ELF-1 (cell line): ENCODE measurements around the gene PLTP.
"Not testable (repeated sequence)": the region's sequence is repeated elsewhere in the genome, so short reads cannot be mapped to it uniquely, and the experiment has no call there.

Source experiments
- DNase-seq: peaks from one replicate; pipeline ENCODE4 v3.0.0-alpha.2; 2016; ENCODE audit warnings: low read depth, low spot score

Gene PLTP, protein sequence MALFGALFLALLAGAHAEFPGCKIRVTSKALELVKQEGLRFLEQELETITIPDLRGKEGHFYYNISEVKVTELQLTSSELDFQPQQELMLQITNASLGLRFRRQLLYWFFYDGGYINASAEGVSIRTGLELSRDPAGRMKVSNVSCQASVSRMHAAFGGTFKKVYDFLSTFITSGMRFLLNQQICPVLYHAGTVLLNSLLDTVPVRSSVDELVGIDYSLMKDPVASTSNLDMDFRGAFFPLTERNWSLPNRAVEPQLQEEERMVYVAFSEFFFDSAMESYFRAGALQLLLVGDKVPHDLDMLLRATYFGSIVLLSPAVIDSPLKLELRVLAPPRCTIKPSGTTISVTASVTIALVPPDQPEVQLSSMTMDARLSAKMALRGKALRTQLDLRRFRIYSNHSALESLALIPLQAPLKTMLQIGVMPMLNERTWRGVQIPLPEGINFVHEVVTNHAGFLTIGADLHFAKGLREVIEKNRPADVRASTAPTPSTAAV

DNA sequence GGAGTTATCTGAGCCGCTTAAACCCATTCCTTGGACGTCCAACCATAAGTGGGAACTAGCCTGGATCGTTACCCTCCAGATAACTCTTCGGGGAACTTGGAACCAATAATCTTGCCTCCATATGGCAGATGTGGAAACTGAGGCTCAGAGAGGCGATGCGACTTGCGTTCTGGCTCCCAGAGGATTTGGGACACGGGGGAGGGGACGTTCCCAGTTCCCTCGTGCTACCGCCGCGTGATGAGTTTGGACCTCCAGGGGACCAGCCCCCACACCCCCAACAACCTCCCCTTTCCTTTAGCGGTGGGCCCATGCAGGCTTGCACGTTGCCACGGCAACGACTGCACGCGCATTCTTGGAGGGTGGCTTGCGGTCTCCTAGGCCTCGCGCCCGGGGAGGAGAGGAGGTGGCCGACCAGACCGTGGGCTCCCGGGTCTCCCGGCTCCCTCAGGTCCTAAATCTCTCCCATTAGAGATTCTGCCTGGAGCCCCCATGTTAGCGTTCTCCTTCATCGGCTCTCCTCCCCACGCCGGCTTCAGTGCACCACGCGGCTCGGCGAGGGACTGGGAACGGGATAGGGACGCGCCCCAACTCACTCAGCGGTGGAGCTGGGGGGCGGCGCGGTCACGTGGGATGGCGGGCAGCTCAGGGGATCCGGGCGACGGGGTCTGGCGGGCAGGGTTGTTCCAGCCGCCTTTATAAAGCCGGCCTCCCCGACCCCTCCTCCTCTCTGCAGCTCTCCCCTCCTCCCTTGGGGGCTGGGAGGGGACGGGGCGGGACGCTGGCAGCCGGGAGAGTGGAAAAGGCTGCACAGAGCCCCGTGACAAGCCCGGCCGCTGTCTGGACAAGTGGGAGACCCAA, at the start of gene PLTP:
TSS of gene PLTP (minus strand) at position 670 of the 858 bp plus-strand sequence. CDS start 703 bp downstream, outside the sequence.
- DNase-seq: peak; percentile 79

DNA sequence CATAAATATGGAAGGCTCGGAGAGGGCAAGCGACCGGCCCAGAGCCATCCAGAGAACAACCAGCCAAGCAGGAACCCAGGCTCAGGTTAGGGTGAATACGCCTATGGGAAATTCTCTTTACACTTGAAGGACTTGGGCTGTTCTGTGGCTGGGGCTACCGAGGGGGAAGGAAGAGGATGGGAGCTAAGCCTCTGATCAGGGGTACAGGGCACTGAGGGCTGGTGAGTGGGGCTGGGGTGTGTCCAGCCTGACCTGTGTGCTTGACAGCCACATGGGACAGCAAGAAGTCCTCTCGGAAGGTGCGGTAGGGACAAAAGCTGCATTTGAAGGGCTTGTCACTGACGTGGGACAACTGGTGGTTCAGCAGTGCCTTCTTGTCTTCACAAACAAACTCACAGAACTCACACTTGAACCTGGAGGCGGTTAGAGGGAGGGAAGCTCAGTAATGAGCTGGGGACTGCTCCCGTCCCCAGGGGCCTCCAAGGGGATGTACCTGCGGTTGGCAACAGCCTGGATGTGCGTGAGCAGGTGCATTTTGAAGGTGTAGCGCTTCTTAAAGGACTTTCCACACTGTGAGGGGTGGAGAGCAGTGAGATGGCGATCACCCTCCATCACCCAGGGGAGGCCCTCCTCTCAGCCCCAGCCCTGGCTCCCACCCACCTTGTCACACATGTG, 48.1 kb upstream of the PLTP start:
- no peak for DNase-seq

DNA sequence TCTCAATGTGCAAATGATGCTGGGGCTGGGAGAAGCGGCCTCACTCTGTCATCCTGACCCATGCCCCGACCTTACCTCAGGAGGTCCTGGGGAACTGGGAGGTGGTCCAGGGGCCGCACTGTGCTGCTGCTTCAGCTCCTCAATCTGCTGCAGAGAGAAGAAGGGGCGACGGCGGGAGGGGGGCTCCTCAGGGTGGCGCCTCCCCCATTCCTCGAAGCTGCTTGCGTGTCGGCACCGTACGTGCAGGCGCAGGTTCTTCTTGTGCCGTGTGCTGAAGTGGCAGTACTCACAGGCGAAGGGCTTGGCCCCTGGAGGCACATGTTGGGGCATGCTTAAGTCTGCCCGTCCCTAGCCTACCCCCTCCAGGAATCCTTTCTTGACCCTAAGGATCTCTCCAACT, 47.2 kb upstream of the PLTP start:
- DNase-seq: no peak

DNA sequence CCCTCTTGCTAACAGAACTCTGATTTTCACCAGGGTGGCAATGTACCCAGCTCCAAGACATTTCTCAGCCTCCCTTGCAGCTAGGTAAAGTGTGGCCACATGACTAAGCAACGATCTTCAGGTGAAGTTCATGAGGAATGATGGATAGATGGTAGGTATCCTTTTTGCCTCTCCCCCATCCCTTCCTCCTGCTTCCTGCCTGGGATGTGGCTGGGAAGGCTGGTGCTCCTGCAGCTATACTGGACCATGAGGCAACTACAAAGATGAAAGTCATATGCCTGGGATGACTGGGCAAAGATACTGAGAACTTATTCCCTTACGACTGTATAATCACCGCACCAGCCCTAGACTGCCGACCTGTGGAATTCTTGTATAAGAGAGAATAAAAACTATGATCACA, 46.6 kb upstream of the PLTP start:
- DNase-seq: no peak

DNA sequence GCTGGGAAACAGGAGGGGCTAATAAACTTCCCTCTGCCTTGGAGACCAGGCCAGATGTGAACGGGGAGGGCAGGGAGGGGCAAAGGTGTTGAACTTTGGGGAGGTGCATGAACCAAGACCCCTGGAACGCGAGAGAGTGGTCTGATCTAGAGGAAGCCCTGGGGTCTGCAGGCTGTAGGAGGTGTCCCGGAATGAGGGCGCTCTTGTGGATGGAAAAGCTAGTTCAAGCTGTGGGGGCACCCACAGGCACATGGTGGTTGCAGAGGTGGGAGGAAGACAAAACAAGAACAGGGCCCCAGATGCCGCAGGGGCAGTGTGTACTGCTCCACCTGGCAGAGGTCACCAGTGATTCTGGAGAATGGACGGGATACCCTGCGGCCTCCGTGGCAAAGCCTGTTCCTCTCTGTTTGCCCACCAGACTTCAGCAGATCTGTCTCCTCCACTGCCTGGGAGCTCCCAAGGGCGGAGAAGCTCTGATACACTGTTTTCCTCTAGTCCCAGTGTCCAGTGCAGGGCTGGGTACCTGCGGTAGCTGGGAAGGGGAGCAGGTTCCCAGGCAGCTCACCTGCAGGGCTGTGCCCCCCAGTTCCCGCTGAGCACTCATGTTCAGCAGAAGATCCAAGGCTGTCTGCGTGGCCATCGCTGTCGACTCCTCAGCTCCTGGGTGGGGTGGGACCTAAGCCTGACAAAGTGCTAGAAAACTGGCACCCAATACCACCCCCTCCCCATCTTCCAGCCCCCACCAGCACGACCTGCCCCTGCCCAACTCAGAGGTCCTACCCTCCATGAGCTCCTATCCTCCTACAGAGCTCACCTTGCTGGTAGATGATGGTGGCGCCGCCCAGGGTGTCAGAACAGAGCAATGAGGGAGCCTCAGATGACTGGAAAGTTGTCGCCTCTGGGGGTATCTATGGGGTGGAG, 45.3 kb upstream of the PLTP start:
- no peak for DNase-seq

DNA sequence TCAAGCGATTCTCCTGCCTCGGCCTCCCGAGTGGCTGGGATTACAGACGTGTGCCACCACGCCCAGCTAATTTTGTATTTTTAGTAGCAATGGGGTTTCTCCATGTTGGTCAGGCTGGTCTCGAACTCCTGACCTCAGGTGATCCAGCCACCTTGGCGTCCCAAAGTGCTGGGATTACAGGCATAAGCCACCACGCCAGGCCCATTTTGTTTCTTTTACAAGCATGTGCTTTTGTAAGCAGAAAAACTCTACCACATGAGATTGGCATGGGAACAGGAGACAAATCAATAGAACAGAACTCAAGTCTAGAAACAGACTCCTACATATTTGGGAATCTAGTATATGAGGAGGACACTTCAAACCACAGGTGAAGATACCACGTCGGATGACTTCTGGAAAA, 44.4 kb upstream of the PLTP start:
- DNase-seq: not testable (repeated sequence)

DNA sequence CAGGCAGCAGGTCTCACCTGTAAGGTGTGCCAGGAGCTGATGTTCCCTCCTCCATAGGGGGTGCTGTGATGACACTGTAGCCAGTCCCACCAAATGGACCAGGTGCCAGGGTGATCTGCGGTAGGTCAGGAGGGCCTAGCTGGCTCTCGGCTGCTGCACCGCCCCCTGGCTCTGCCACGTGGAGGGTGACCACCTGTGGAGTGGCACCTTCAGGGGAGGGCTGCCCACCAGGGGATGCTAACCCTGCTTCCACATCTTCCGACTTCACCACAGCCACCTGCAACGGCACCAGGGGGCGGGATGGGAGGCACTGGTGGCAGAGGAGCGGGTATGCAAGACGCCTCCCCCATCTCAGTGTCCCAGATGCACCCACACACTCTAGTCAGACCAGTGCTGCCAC, 41.7 kb upstream of the PLTP start:
- DNase-seq: no peak

DNA sequence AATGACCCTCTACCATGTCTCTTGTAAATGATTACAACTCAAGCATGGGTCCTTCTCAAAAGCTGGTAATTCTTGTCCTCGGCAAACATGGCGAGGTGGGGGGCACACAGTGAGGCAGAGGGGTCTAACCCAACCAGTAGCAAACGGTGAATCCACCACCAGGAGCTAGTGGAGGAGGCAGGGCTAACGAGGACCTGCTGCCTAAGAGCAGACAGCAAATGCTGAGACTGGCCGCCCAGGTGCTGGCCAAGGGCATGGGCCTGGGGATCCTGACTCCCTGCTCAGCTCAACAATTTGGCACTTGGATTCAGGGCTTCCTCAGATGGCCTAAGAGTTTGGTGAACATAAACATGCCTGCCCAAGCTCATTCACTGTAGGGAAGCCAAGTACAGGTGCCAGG, 40.9 kb upstream of the PLTP start:
- no peak for DNase-seq

DNA sequence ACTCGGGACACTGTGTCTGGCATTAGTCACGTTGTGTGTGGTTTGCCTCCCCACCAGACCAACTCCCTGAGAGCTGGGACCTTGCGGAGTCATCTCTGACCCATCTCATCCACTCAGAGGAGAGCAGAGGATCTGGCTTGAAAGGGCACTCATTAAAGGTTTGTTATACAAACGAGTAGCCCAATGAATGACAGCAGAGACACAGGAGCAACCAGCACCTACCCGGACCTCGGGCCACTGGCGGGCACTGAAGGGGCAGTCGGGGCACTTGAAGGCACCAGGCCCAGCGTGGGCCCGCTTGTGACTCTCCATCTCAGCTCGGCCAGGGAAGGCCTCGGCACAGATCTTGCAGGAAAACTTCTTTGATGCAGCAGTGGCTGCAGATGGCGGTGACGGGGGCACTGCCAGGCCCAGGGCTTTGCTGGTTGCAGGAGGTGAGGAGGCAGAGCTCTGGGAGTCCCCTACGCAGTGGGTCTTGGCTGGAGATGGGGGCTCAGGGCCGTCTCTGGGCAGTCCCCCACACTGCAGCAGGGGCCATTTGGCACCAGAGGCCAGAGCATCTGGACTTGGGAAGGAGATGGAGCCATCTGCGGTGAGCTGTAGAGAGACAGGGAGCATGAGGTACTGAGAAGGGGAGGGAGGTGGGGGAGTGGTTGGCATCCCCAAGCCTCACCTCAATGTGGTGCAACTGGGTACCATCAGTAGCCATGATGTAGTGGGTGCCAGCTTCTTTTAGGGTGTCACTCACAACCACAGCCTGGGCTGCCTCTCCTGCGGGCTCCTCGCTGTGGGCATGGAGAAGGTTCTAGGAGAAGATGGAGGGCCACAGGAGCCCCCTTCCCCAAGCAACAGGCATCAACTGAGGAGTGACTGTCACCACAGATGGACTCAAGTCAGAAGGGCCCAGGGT, 40.2 kb upstream of the PLTP start:
- DNase-seq: no peak

DNA sequence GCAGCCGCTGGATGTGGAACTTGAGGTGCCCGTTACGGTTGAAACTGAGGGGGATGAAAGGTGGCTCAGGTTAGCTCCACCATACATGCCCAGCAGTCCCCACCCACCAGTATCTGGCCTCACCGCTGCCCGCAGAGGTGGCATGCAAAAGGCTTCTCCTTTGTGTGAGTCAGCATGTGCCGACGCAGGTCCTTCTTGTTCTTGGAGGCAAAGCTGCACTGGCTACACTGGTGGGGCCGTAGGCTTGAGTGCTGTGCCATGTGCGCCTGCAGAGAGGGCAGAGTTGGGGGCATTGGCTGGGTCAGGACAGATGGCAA, 38.3 kb upstream of the PLTP start:
- no peak for DNase-seq

DNA sequence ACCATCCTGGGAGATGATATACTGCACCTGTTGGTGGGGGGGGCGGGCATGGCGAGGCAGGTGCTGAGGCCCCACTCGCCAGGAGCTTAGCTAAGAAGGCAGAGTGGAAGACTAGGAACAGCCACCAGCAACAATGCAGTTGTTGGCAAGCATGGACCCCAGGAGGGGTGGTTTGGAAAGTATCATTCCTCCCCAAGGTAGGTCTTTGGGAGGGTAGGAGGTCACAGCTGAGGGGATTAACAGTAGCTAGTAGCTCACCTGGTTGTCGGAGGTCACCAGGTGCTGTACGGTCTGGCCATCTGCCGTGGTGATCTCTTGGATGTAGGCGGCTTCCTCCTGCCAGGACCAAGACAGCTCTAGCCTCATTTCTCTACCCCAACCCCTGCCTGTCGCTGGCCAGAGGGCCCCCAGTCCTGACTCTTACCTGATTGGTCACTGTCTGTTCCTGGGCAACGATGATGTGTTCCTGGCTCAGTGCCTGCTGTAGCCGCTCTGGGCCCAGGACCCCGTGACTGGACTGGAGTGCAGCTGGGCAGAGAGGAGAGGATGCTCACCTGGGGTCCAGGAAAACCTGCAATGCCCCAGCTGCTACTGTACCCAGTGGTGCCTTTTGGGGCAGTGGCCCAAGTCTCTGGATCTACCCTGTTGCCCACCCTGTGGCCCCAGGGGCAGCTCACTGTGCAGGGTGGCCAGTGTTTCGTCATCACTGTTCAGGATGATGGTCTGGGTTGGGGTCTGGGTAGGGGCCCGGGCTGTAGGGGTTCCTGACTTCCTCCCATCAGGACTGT, 37.8 kb upstream of the PLTP start:
- no peak for DNase-seq

DNA sequence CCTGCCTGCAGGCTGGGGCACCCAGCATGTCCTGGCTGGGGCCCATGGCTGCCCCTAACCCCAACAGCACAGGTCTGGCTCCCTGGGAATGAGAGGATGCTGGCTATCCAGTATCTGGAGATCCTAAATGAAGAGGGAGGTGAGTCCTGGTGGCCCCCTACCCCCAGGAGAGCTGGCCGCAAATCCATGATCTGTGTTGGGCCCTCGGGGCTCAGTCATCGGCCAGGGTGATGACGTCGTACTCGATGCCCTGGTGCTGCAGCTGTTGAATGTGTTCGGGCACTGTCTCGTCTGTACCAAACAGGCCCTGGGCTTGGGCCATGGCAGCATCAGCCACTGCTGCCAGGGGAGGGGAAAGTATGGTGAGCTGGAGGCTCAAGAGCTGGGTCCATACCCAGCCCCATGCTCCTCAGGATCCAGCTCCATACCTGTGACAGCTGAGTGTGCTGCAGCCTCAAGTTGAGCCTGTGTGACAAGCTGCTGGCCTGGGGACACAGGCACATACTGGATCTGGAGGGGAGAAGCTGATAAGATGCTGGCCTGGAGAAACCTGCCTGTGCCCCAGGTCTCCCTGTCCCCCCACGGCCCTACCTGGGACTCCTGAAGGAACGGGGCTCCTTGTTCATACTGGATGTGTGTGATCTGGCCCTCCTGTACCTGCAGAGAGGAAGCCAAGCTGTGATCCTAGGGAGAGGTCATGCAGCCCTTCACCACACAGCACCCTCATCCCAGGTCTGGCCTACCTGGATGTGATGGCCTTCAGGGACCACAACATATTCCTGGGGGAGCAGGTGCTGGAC, 37.0 kb upstream of the PLTP start:
- DNase-seq: no peak

DNA sequence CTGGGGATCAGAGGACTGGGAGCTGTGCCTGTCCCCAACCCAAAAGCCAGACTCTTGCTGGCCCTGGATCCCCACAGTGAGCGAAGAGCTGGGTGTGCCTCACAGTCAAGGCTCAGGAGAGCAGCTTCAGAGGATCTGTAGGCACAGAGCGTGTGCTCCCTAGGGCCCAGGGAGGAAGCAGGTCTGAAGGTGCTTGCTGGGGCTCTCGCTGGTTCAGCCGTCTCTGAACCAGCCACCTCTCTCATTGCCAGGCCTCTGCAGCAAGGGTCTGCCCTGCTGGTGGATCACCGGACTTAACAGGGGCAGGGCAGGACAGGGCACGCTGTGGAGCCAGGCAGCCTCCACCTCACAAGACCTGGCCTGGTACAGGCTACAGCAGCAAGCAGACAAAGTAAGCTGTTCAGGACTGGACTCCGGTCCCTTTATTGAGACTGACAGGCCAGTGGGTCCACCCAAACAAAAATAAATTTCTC, 36.3 kb upstream of the PLTP start:
- no peak for DNase-seq

DNA sequence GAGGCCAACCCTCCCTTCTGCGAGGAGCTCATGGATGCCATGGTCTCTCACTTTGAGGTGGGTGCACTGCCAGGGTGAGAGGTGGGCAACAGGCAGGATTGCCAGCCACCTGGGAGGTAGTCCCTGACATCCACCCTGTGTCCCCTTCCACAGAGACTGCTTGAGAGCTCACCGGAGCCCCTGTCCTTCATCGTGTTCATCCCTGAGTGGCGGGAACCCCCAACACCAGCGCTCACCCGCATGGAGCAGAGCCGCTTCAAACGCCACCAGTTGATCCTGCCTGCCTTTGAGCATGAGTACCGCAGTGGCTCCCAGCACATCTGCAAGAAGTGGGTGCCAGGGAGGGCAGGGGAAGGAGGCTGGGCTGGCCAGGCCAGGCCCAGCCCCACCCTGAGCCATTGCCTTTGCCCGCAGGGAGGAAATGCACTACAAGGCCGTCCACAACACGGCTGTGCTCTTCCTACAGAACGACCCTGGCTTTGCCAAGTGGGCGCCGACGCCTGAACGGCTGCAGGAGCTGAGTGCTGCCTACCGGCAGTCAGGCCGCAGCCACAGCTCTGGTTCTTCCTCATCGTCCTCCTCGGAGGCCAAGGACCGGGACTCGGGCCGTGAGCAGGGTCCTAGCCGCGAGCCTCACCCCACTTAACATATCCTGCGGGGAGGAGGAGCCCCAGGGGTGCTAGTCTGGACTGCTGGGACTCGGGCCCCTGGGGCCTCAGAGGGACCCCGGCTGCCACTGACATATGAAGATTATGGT, 35.3 kb upstream of the PLTP start:
- DNase-seq: no peak

DNA sequence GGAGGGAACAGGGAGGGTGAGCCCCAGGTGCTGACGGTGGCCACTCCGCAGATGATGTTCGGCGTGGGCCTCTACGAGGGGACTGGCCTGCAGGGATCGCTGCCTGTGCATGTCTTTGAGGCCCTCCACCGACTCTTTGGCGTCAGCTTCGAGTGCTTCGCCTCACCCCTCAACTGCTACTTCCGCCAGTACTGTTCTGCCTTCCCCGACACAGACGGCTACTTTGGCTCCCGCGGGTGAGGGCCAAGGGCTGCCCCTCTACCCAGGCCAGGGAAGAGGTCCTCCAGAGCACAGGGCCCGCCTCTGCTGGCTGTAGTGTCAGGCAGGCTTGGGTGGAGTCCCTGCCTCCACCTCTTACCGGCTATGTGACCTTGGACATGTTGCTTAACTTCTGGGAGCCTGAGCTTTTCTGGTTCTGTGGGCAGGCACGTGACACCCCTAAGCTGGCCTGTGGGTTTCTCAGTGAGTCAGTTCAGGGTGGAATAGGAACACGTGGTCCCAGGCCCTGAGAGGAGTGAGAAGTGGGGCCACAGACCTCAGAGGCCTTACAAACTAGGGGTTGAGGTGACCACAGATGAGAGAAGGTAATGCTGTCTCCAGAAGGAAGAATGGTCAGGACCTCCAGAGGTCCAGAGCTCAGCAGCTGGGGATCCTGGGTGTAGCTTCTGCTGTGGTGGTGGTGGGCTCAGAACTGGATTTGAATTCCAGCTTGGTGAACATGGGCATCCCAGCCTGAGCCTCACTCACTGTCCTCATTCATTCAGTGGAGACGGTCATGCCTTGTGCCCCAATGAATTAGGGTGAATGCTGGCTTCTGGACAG, 34.4 kb upstream of the PLTP start:
- no peak for DNase-seq

DNA sequence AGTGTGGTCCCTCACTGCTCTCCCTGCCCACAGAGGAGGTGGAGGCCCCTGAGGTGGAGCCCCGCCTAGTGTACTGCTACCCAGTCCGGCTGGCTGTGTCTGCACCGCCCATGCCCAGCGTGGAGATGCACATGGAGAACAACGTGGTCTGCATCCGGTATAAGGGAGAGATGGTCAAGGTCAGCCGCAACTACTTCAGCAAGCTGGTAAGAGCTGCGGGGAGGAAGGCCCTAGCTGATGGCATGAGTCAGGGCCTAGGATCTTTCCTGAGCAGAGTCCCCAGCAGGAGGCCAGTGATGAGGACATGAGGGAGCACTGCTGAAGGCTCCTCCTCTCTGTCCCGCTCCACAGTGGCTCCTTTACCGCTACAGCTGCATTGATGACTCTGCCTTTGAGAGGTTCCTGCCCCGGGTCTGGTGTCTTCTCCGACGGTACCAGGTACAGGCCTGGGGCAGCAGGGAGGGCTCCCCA, 33.8 kb upstream of the PLTP start:
- no peak for DNase-seq
